NCI-H2107 (cell line): ENCODE results near the gene ADAM19.
A peak's percentile ranks its signal among the peaks of the same experiment; 100 is the strongest.
"Not testable (repeated sequence)": the region's sequence is repeated elsewhere in the genome, so short reads cannot be mapped to it uniquely, and the experiment has no call there.

Experiments used
- DNase-seq: peaks from one replicate; lab custom pipeline; 2025; lab: John Stamatoyannopoulos, UW

Gene ADAM19

GRCh38 chr5:157482702-157483101, 92.9 kb downstream of the ADAM19 start:
- DNase-seq = not testable (repeated sequence)

- no peak for DNase-seq
These were observed 93.9 kb downstream of the ADAM19 start for GRCh38 chr5:157481666-157482065.

GRCh38 chr5:157481265-157481664, 94.3 kb downstream of the ADAM19 start:
- no peak for DNase-seq

- no peak for DNase-seq
These were observed 95.7 kb downstream of the ADAM19 start for GRCh38 chr5:157479612-157480510.

GRCh38 chr5:157479166-157479565, 96.4 kb downstream of the ADAM19 start:
- no peak for DNase-seq

- no peak for DNase-seq
These were observed 96.8 kb downstream of the ADAM19 start for GRCh38 chr5:157478726-157479125.

GRCh38 chr5:157477814-157478494, 97.6 kb downstream of the ADAM19 start:
- no peak for DNase-seq

GRCh38 chr5:157476702-157477408, 98.7 kb downstream of the ADAM19 start:
- DNase-seq = peak; percentile 17

GRCh38 chr5:157475432-157475831, 100.1 kb downstream of the ADAM19 start:
- no peak for DNase-seq

GRCh38 chr5:157473383-157474320, 101.9 kb downstream of the ADAM19 start:
- no peak for DNase-seq

GRCh38 chr5:157471709-157472108, 103.9 kb downstream of the ADAM19 start:
- no peak for DNase-seq

- DNase-seq = no peak
These were observed 104.9 kb downstream of the ADAM19 start for GRCh38 chr5:157470631-157471030.

GRCh38 chr5:157469687-157470086, 105.9 kb downstream of the ADAM19 start:
- no peak for DNase-seq

GRCh38 chr5:157469073-157469472, 106.5 kb downstream of the ADAM19 start:
- DNase-seq = no peak

GRCh38 chr5:157468293-157468965, 107.1 kb downstream of the ADAM19 start:
- DNase-seq = no peak

GRCh38 chr5:157464519-157465171, 110.9 kb downstream of the ADAM19 start:
- DNase-seq = no peak

- DNase-seq = no peak
These were observed 111.7 kb downstream of the ADAM19 start for GRCh38 chr5:157463621-157464518.

GRCh38 chr5:157463081-157463480, 112.5 kb downstream of the ADAM19 start:
- DNase-seq = no peak
